NCI-H187 treated with DMSO at 0.1 percent for 48 hours (cell line): Measurements from ENCODE around the gene FKBP15.
"Not testable (repeated sequence)": the region's sequence is repeated elsewhere in the genome, so short reads cannot be mapped to it uniquely, and the experiment has no call there.

ENCODE experiments used
- DNase-seq: peaks from one replicate; lab custom pipeline; 2025; lab: John Stamatoyannopoulos, UW

FKBP15 gene

GRCh38 chr9:113178087-113178486, 43.0 kb downstream of the FKBP15 start:
- DNase-seq: no peak

GRCh38 chr9:113177251-113177650, 43.8 kb downstream of the FKBP15 start:
- no peak for DNase-seq

GRCh38 chr9:113176803-113177202, 44.3 kb downstream of the FKBP15 start:
- no peak for DNase-seq

GRCh38 chr9:113173341-113173740, 47.7 kb downstream of the FKBP15 start:
- no peak for DNase-seq

GRCh38 chr9:113168809-113169208, 52.3 kb downstream of the FKBP15 start:
- DNase-seq: no peak

GRCh38 chr9:113166039-113166438, 55.0 kb downstream of the FKBP15 start:
- no peak for DNase-seq

- no peak for DNase-seq
These were observed 56.4 kb downstream of the FKBP15 start for GRCh38 chr9:113164536-113165300.

- no peak for DNase-seq
These were observed 58.1 kb downstream of the FKBP15 start for GRCh38 chr9:113163001-113163400.

GRCh38 chr9:113160571-113160970, 60.5 kb downstream of the FKBP15 start:
- DNase-seq: no peak

- no peak for DNase-seq
These were observed 62.6 kb downstream of the FKBP15 start for GRCh38 chr9:113158446-113158845.

- DNase-seq: no peak
These were observed 64.2 kb downstream of the FKBP15 start for GRCh38 chr9:113156880-113157279.

- no peak for DNase-seq
These were observed 65.0 kb downstream of the FKBP15 start for GRCh38 chr9:113155911-113156588.

GRCh38 chr9:113154946-113155345, 66.1 kb downstream of the FKBP15 start:
- DNase-seq: no peak

- DNase-seq: no peak
These were observed 66.6 kb downstream of the FKBP15 start for GRCh38 chr9:113154471-113154870.

GRCh38 chr9:113153599-113153998, 67.5 kb downstream of the FKBP15 start:
- no peak for DNase-seq

- DNase-seq: no peak
These were observed 68.4 kb downstream of the FKBP15 start for GRCh38 chr9:113152699-113153098.

GRCh38 chr9:113151696-113152630, 69.1 kb downstream of the FKBP15 start:
- DNase-seq: no peak

GRCh38 chr9:113150670-113151611, 70.1 kb downstream of the FKBP15 start, which contains the start of gene SLC31A2:
Gene SLC31A2, plus strand, starts transcription at chr9:113151007. Its CDS starts 68 bp downstream, at chr9:113151075.
- DNase-seq: no peak

GRCh38 chr9:113149561-113149960, 71.5 kb downstream of the FKBP15 start:
- not testable (repeated sequence) for DNase-seq

- no peak for DNase-seq
These were observed 72.1 kb downstream of the FKBP15 start for GRCh38 chr9:113148781-113149510.

- no peak for DNase-seq
These were observed 72.7 kb downstream of the FKBP15 start for GRCh38 chr9:113148372-113148705.
